COR-L47 (cell line): ENCODE results near the gene CHD2.

Experiments used
- DNase-seq: peaks from one replicate; lab custom pipeline; 2025; lab: John Stamatoyannopoulos, UW

Gene CHD2

GRCh38 chr15:92885224-92886041 lies 14.7 kb upstream of the CHD2 start:
- no peak for DNase-seq

GRCh38 chr15:92886042-92886537 lies 14.0 kb upstream of the CHD2 start:
- DNase-seq: no peak

- DNase-seq: no peak
These were observed 13.3 kb upstream of the CHD2 start for GRCh38 chr15:92886815-92887214.

GRCh38 chr15:92887869-92888268 lies 12.3 kb upstream of the CHD2 start:
- DNase-seq: no peak

- DNase-seq: no peak
These were observed 10.6 kb upstream of the CHD2 start for GRCh38 chr15:92889390-92890107.

DNA sequence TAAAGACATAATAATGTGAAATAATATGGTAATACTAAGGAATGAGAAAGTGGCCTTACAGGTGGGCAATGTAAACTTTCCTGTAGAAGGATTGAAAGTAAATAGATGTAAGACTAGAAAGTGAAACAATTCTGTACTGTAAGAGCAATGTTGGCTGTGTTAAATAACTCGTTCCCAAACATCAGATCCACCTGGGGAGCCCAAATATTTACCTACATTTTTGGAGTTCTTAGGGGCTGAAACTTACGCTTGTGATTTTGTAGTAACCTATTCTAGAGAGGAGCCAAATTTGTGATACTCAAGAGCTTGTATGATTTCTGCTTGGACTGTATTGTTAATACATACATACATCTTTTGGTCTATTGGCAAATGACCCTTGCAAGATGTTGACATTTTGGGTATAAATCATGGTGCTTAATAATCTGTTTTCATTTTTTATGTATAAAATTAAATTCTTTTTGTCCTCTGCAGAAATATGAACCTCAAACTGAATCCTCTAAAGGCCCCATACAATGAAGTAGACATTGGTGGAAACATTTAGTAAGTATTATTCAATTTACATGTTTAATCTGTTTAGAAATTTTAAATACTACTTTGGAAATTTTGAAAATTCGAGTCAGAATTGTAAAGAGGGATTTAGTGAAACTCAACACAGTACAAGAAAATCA lies 8.5 kb upstream of the CHD2 start:
- DNase-seq: no peak

- no peak for DNase-seq
These were observed 7.9 kb upstream of the CHD2 start for GRCh38 chr15:92892201-92892555.

- no peak for DNase-seq
These were observed 6.9 kb upstream of the CHD2 start for GRCh38 chr15:92893200-92893599.

- no peak for DNase-seq
These were observed 3.6 kb upstream of the CHD2 start for GRCh38 chr15:92896561-92896960.

DNA sequence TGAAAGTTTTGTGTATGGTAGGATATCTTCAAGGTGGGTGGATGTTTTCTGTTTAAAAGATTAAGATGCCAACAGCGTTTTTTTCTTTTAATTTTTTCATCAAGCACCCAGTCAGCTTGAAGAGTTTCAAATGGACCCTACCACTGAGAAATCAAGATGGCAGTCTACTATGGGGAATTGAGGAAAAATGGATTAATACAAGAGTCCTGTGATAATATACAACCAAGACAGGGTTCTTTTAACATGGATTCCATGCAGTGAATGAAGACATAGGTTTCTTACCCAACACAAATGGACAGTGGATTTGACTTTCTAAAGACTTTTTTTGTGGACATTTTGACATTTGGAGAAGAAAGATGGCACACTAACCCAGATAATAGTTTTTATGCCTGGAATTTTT lies 2.5 kb upstream of the CHD2 start:
- DNase-seq: no peak

- no peak for DNase-seq
These were observed 1.0 kb upstream of the CHD2 start for GRCh38 chr15:92898988-92899582.

DNA sequence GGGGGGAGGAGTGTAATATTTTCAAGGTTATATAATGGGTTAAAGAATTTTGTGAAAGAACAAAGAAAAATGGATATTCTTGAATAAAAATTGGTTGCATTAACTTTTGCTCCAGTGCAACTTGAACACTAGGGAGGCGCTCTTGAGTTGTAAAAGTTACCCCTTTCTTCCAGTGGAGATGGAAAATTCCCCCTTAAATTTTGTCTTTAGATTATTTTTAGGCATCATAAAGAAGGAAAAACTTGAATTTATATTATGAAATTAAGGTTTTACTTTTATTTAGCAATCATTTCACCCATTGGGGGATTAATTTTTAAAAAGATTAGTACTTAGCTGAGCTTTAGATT lies 550 bp upstream of the CHD2 start:
- no peak for DNase-seq

- DNase-seq: no peak
These were observed 577 bp downstream of the CHD2 start for GRCh38 chr15:92900731-92901071.

GRCh38 chr15:92901072-92901761 lies 1.1 kb downstream of the CHD2 start:
- DNase-seq: no peak

- no peak for DNase-seq
These were observed 1.9 kb downstream of the CHD2 start for GRCh38 chr15:92901995-92902394.

GRCh38 chr15:92902737-92903593 lies 2.8 kb downstream of the CHD2 start:
- DNase-seq: no peak

- no peak for DNase-seq
These were observed 3.5 kb downstream of the CHD2 start for GRCh38 chr15:92903631-92903965.

DNA sequence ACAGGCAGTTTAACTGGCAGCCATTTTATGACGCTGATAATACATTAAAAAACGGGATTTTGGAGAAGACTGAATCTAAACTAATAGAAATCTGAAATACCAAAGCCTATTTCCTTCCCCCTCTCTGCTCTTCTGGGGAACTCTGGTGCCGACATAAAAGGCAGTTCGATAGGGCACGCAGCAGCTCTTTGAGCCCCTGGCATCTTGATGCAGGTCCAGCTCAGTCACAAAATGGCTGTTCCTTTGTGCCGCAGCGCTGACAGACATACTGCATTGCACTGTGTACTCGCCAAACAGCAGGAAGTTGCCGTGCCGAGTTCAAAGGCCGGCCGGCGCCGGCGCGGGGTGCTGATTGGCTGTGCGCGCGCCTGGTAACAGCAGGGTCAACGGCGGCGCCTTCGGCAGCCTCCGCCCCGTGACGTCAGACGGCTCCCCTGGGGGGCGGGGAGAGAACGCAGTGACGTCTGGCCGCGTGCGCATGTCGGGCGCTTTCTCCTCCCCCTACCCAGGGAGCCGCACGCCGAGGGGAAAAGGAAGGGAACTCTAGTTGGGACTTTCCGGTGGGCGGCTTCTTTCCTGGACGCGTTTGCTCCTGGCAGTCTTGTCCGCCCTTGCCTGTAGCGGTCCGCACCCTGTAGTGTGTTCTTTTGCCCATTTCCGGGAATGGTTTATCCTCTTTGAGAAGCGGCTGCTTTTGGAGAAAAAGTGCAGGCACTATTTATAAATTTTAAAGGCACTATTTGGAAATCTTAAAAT lies 4.0 kb downstream of the CHD2 start:
- peak; percentile 99 for DNase-seq

- DNase-seq: no peak
These were observed 4.8 kb downstream of the CHD2 start for GRCh38 chr15:92904722-92905571.

DNA sequence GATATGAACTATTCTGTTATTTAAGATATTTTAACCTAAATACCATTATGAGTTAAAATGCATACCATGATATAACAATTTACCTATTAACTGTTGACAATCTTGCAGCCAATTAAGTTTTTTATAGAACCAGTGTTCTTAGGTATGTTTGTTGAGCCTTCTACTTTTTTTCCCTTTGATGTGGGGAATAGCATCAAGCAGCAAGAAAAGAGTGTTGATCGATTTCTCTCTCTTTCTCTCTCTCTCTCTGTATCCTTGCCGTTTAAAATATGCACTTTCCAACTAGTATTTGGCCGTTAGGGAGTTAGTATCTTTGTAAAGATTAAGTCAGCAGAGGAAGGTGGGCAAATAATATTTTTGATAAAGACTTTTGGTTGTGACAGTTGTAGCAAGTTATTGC lies 5.9 kb downstream of the CHD2 start:
- no peak for DNase-seq
